ENCODE results near the gene OSTC. TPM values are rescaled to one million over a fixed set of nuclear protein-coding genes. Genes with fewer than 3 reads are reported as not detected.
A peak's percentile ranks its signal among the peaks of the same experiment; 100 is the strongest.

The OSTC gene
- total RNA-seq: 10 to 100 TPM; 70.2 to 77.6 TPM

GRCh38 chr4:108650212-108651013 lies at the start of gene OSTC:
OSTC (plus strand) TSS chr4:108650599; CDS start chr4:108650656, 57 bp downstream.
- Mint-ChIP-seq H3K36me3 (ENCODE audit: low read depth) (peaks cover 7% of the 10 kb centered on the region), H3K27ac (peak within 1 kb of the TSS; percentile 88), H3K4me1 (peaks cover 33% of the 10 kb centered on the region), H3K4me3 (peak within 1 kb of the TSS; percentile 84), H3K27me3 (no peaks in the 10 kb centered on the region), H3K9me3 (no peaks in the 10 kb centered on the region)
- ChIA-PET CTCF (interaction anchor here (1.0 to 2.8 kb wide), 3 partner anchors 13 to 633 kb away, joined by 3 to 11 read pairs (median 3); no protein-coding TSS in a partner anchor), POLR2A (interaction anchor here (1.3 kb wide), 1 partner anchor 30 kb away, joined by 8 read pairs; the partner anchor contains the start of gene RPL34)
- peak; percentile 92 for DNase-seq

GRCh38 chr4:108601106-108601505 lies 49.3 kb upstream of the OSTC start:
- ChIA-PET POLR2A (no interaction called here), CTCF (no interaction called here)
- H3K27me3 Mint-ChIP-seq: no peaks in the 10 kb centered on the region
- peaks cover 14% of the 10 kb centered on the region for H3K4me1 Mint-ChIP-seq
- no peak for DNase-seq
- H3K9me3 Mint-ChIP-seq: peaks cover 2% of the 10 kb centered on the region
- H3K27ac Mint-ChIP-seq: peak overlapping the region; percentile 60
- H3K4me3 Mint-ChIP-seq: no peak overlapping the region
- peaks cover 7% of the 10 kb centered on the region for H3K36me3 Mint-ChIP-seq (ENCODE audit: low read depth)

GRCh38 chr4:108601532-108601931 lies 48.9 kb upstream of the OSTC start:
- peaks cover 6% of the 10 kb centered on the region for H3K36me3 Mint-ChIP-seq (ENCODE audit: low read depth)
- ChIA-PET POLR2A (no interaction called here), CTCF (no interaction called here)
- peaks cover under 1% of the 10 kb centered on the region for H3K9me3 Mint-ChIP-seq
- no peak overlapping the region for H3K4me3 Mint-ChIP-seq
- no peak overlapping the region for H3K27ac Mint-ChIP-seq
- H3K27me3 Mint-ChIP-seq: no peaks in the 10 kb centered on the region
- DNase-seq: no peak
- peaks cover 14% of the 10 kb centered on the region for H3K4me1 Mint-ChIP-seq

- peaks cover 9% of the 10 kb centered on the region for H3K36me3 Mint-ChIP-seq (ENCODE audit: low read depth)
Observed at GRCh38 chr4:108602163-108602562, 48.2 kb upstream of the OSTC start.

GRCh38 chr4:108607079-108607815 lies 43.2 kb upstream of the OSTC start:
- Mint-ChIP-seq H3K4me3 (no peak overlapping the region), H3K4me1 (peaks cover 10% of the 10 kb centered on the region), H3K9me3 (no peaks in the 10 kb centered on the region), H3K27ac (no peak overlapping the region), H3K36me3 (ENCODE audit: low read depth) (peaks cover 10% of the 10 kb centered on the region), H3K27me3 (no peaks in the 10 kb centered on the region)
- ChIA-PET POLR2A (no interaction called here), CTCF (interaction anchor here (0.5 to 0.6 kb wide), 2 partner anchors 236 to 540 kb away, joined by 3 read pairs; no protein-coding TSS in a partner anchor)
- no peak for DNase-seq

More at GRCh38 chr4:108602163-108602562, 48.2 kb upstream of the OSTC start:
- CTCF ChIA-PET: no interaction called here
- no peak overlapping the region for H3K27ac Mint-ChIP-seq
- no peak overlapping the region for H3K4me3 Mint-ChIP-seq
- H3K4me1 Mint-ChIP-seq: peaks cover 14% of the 10 kb centered on the region
- no peak for DNase-seq
- H3K9me3 Mint-ChIP-seq: no peaks in the 10 kb centered on the region
- no peaks in the 10 kb centered on the region for H3K27me3 Mint-ChIP-seq
- POLR2A ChIA-PET: no interaction called here

GRCh38 chr4:108611365-108611764 lies 39.0 kb upstream of the OSTC start:
- no peak for DNase-seq
- Mint-ChIP-seq H3K27me3 (no peaks in the 10 kb centered on the region), H3K36me3 (ENCODE audit: low read depth) (peaks cover 20% of the 10 kb centered on the region), H3K27ac (no peak overlapping the region), H3K4me1 (peaks cover 13% of the 10 kb centered on the region), H3K4me3 (no peak overlapping the region), H3K9me3 (peaks cover 4% of the 10 kb centered on the region)
- POLR2A ChIA-PET: no interaction called here
- CTCF ChIA-PET: interaction anchor here (1.1 kb wide), 1 partner anchor 9 kb away, joined by 4 read pairs; the partner anchor contains the start of gene RPL34

- Mint-ChIP-seq H3K4me1 (peaks cover 13% of the 10 kb centered on the region), H3K27ac (no peak overlapping the region), H3K27me3 (no peaks in the 10 kb centered on the region), H3K4me3 (no peak overlapping the region), H3K36me3 (ENCODE audit: low read depth) (peaks cover 23% of the 10 kb centered on the region), H3K9me3 (peaks cover 9% of the 10 kb centered on the region)
- POLR2A ChIA-PET: no interaction called here
- CTCF ChIA-PET: no interaction called here
- DNase-seq: no peak
Observed at GRCh38 chr4:108612365-108612764, 38.0 kb upstream of the OSTC start.

- Mint-ChIP-seq H3K4me3 (peak overlapping the region; percentile 97), H3K4me1 (peaks cover 48% of the 10 kb centered on the region), H3K27me3 (no peaks in the 10 kb centered on the region), H3K27ac (peak overlapping the region; percentile 98), H3K9me3 (peaks cover 9% of the 10 kb centered on the region), H3K36me3 (ENCODE audit: low read depth) (peaks cover 59% of the 10 kb centered on the region)
- POLR2A ChIA-PET: interaction anchor here (0.6 to 2.2 kb wide), 2 partner anchors 31 to 420 kb away, joined by 3 to 8 read pairs; partner anchors contain the start of gene OSTC
- DNase-seq: peak; percentile 52
- CTCF ChIA-PET: interaction anchor here (1.1 to 2.1 kb wide), 2 partner anchors 8 to 11 kb away, joined by 4 read pairs; no protein-coding TSS in a partner anchor
Observed at GRCh38 chr4:108619372-108620100, 30.9 kb upstream of the OSTC start.

- peaks cover 62% of the 10 kb centered on the region for H3K36me3 Mint-ChIP-seq (ENCODE audit: low read depth)
- H3K27me3 Mint-ChIP-seq: no peaks in the 10 kb centered on the region
- H3K4me1 Mint-ChIP-seq: peaks cover 55% of the 10 kb centered on the region
- DNase-seq: peak; percentile 99
- H3K9me3 Mint-ChIP-seq: peaks cover 9% of the 10 kb centered on the region
- ChIA-PET CTCF (interaction anchor here (0.8 to 2.1 kb wide), 4 partner anchors 9 to 559 kb away, joined by 3 to 4 read pairs (median 4); no protein-coding TSS in a partner anchor), POLR2A (interaction anchor here (0.6 to 2.2 kb wide), 2 partner anchors 30 to 421 kb away, joined by 3 to 8 read pairs; partner anchors contain the start of gene OSTC)
- H3K4me3 Mint-ChIP-seq: peak within 1 kb of the TSS; percentile 97
- H3K27ac Mint-ChIP-seq: peak within 1 kb of the TSS; percentile 98
Observed at GRCh38 chr4:108620101-108620932, 30.1 kb upstream of the OSTC start, which contains the start of gene RPL34. RPL34 (plus strand) TSS chr4:108620576; CDS start chr4:108621960, 1,384 bp downstream.

GRCh38 chr4:108620933-108621905 lies 29.2 kb upstream of the OSTC start:
- Mint-ChIP-seq H3K27me3 (no peaks in the 10 kb centered on the region), H3K4me3 (peak overlapping the region; percentile 97), H3K27ac (peak overlapping the region; percentile 98), H3K36me3 (ENCODE audit: low read depth) (peaks cover 65% of the 10 kb centered on the region), H3K4me1 (peaks cover 58% of the 10 kb centered on the region), H3K9me3 (peaks cover 6% of the 10 kb centered on the region)
- ChIA-PET POLR2A (interaction anchor here (2.2 kb wide), 1 partner anchor 29 kb away, joined by 8 read pairs; the partner anchor contains the start of gene OSTC), CTCF (interaction anchor here (0.5 to 2.1 kb wide), 4 partner anchors 9 to 560 kb away, joined by 3 to 4 read pairs (median 4); no protein-coding TSS in a partner anchor)
- no peak for DNase-seq

Data from activated CD4-positive, alpha-beta T cell treated with anti-CD3 and anti-CD28 coated beads, Interleukin-2, amount 10 ng/mL, durations not matched to agents 7 days and 5 days (primary cell).